Measurements from ENCODE around the gene ATP8A2. TPM values are rescaled to one million over a fixed set of nuclear protein-coding genes. Genes with fewer than 3 reads are reported as not detected.

Gene ATP8A2
- total and polyA plus RNA-seq, 2 of the 8 experiments (the other 6 are each of a cell fraction or from before 2014, with no cell fraction given) = 2.4 to 8.3 TPM

GRCh38 chr13:25800523-25800922 lies 428.7 kb downstream of the ATP8A2 start:
- Histone ChIP-seq H2BK20ac (ENCODE audit: low read length) (no peak overlapping the region), H3K9me3 (ENCODE audit: insufficient read depth in 2 of 2, low read depth in 1 of 2, low read length in 1 of 2) (no peaks in the 10 kb centered on the region), H3K36me3 (ENCODE audit: control insufficient read depth in 2 of 4, insufficient read depth in 4 of 4, low read length in 3 of 4) (no peaks in the 10 kb centered on the region), H2BK120ac (replicated peaks; ENCODE audit: low read depth, low read length) (no peak overlapping the region), H3K79me1 (ENCODE audit: low read depth, low read length) (no peaks in the 10 kb centered on the region), H4K91ac (replicated peaks; ENCODE audit: insufficient read length, low read length) (no peak overlapping the region), H3K4me2 (ENCODE audit: insufficient read depth in 1 of 2, low read depth in 2 of 2, low read length in 2 of 2) (no peak overlapping the region), H3K18ac (ENCODE audit: extremely low read depth, low read length) (no peak overlapping the region), H3K79me2 (ENCODE audit: control insufficient read depth in 1 of 2, insufficient read depth in 2 of 2, low read length in 2 of 2) (no peaks in the 10 kb centered on the region), H2AFZ (ENCODE audit: low read length) (no peak overlapping the region), H4K5ac (ENCODE audit: insufficient read length, low read depth, low read length) (no peak overlapping the region), H2BK5ac (ENCODE audit: low read depth, low read length) (no peak overlapping the region), H3K4me3 (ENCODE audit: extremely low read depth in 1 of 4, insufficient read depth in 2 of 4, low read depth in 3 of 4, low read length in 4 of 4) (no peak overlapping the region), H3K27ac (ENCODE audit: low read depth, low read length) (no peak overlapping the region), H3K4me1 (replicated peaks in 1 of 4; ENCODE audit: control insufficient read depth in 3 of 4, insufficient read depth in 4 of 4, low read length in 3 of 4) (no peaks in the 10 kb centered on the region; a peak in 1 of 7 replicates), H3K56ac (replicated peaks; ENCODE audit: insufficient read length, low read depth, low read length) (no peak overlapping the region), H3K23ac (ENCODE audit: insufficient read length) (no peak overlapping the region), H3K14ac (ENCODE audit: insufficient read length) (no peak overlapping the region), H2AK5ac (ENCODE audit: low read depth, low read length) (no peak overlapping the region), H2BK12ac (ENCODE audit: low read depth, low read length) (no peak overlapping the region), H3K23me2 (ENCODE audit: low read depth, low read length) (no peaks in the 10 kb centered on the region), H3K9ac (replicated peaks in 1 of 4; ENCODE audit: extremely low read depth in 1 of 4, low read depth in 3 of 4, low read length in 3 of 4) (no peak overlapping the region), H2BK15ac (ENCODE audit: low read length) (no peak overlapping the region), H3K27me3 (replicated peaks in 1 of 4; ENCODE audit: control insufficient read depth in 3 of 4, extremely low read depth in 1 of 4, insufficient read depth in 3 of 4, low read length in 3 of 4) (no peaks in the 10 kb centered on the region), H3K4ac (replicated peaks; ENCODE audit: insufficient read length, low read depth, low read length) (no peak overlapping the region), H4K20me1 (replicated peaks in 1 of 2; ENCODE audit: control insufficient read depth in 1 of 2, insufficient read depth in 2 of 2, low read length in 2 of 2) (no peaks in the 10 kb centered on the region), H4K8ac (ENCODE audit: extremely low read depth, insufficient read depth, low read length) (no peak overlapping the region)
- no peak for DNase-seq (ENCODE audit: low read depth in 1 of 2, low spot score in 2 of 2)
- POLR2A ChIA-PET (ENCODE audit: partially characterized antibody) = no interaction called here
- WGBS, 2 experiments (ENCODE audit: extremely low coverage in 1 of 2, insufficient coverage in 1 of 2, insufficient read length in 1 of 2, insufficient replicate concordance in 2 of 2, low coverage in 1 of 2, low lambda C conversion rate in 2 of 2, missing lambda C conversion rate in 1 of 2) = 86% methylated on average over 3 of the region's 3 CpGs; no CpG with 5 or more reads in 1 of the 2 experiments
- CTCF ChIA-PET (ENCODE audit: partially characterized antibody) = no interaction called here
- no peak for FAIRE-seq
- TF ChIP-seq SP4 (IDR thresholded peaks at IDR 0.05; ENCODE audit: low read length) (no peak), MAFK (IDR thresholded peaks at IDR 0.05; ENCODE audit: low read depth, low read length) (no peak), KDM5A (IDR thresholded peaks at IDR 0.05; ENCODE audit: low read length) (no peak), JUN (IDR thresholded peaks at IDR 0.05; ENCODE audit: low read depth, low read length) (no peak), CEBPB (IDR thresholded peaks at IDR 0.05; ENCODE audit: low read depth, low read length) (no peak), TEAD4 (IDR thresholded peaks at IDR 0.05; ENCODE audit: low read depth, low read length) (no peak), POLR2AphosphoS5 (IDR thresholded peaks at IDR 0.05; ENCODE audit: low read depth, low read length) (no peak)

All from H1 (cell line).